Measurements from ENCODE around the gene TRIP12. TPM values are rescaled to one million over a fixed set of nuclear protein-coding genes. Genes with fewer than 3 reads are reported as not detected.

Gene TRIP12
- total RNA-seq, 2 donors from 2014 or later: 182 to 289 TPM

DNA sequence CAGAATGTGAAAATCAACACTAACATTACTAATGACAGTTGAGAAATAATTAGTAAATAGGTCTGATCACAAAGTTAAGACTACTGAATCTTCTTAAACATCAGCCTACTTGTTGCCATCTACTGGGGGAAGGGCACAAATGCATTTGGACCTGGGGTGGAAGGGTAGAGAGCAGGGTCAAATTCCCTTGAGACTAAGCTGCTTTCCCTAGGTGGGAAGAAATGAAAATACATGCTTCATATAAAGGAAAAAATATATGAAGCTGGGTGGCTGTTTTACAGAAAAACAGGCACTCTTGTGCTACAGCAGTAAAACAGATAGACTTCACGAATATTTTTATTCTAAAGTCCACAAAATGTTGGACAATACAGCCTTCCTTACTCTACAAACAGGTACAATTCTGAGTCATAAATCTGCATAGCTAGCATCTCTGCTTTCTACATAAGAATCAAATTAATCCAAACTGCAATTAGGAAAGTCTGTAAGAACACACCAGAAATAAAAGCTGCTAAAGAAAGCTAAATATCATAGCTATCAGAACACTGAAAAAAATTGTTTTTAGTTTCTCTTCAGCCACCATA, 10.9 kb downstream of the TRIP12 start:
- intact Hi-C loops (cut with DNase I): no loop called here
- TF ChIP-seq, protein P1, sequence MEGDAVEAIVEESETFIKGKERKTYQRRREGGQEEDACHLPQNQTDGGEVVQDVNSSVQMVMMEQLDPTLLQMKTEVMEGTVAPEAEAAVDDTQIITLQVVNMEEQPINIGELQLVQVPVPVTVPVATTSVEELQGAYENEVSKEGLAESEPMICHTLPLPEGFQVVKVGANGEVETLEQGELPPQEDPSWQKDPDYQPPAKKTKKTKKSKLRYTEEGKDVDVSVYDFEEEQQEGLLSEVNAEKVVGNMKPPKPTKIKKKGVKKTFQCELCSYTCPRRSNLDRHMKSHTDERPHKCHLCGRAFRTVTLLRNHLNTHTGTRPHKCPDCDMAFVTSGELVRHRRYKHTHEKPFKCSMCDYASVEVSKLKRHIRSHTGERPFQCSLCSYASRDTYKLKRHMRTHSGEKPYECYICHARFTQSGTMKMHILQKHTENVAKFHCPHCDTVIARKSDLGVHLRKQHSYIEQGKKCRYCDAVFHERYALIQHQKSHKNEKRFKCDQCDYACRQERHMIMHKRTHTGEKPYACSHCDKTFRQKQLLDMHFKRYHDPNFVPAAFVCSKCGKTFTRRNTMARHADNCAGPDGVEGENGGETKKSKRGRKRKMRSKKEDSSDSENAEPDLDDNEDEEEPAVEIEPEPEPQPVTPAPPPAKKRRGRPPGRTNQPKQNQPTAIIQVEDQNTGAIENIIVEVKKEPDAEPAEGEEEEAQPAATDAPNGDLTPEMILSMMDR (IDR thresholded peaks at IDR 0.05): peak in 1 of 4 experiments; percentile 8
- no peak for TF ChIP-seq POLR2AphosphoS5 (IDR thresholded peaks at IDR 0.05)
- Histone ChIP-seq H3K4me1 (replicated peaks) (no peaks in the 10 kb centered on the region), H3K4me3 (no peak overlapping the region), H3K9me3 (no peaks in the 10 kb centered on the region), H3K36me3 (no peaks in the 10 kb centered on the region), H3K27me3 (replicated peaks; ENCODE audit: insufficient read depth) (no peaks in the 10 kb centered on the region), H3K27ac (no peak overlapping the region)
- DNase-seq (ENCODE audit: low spot score): no peak
- 38% methylated on average over 1 of the region's 1 CpG for WGBS

DNA sequence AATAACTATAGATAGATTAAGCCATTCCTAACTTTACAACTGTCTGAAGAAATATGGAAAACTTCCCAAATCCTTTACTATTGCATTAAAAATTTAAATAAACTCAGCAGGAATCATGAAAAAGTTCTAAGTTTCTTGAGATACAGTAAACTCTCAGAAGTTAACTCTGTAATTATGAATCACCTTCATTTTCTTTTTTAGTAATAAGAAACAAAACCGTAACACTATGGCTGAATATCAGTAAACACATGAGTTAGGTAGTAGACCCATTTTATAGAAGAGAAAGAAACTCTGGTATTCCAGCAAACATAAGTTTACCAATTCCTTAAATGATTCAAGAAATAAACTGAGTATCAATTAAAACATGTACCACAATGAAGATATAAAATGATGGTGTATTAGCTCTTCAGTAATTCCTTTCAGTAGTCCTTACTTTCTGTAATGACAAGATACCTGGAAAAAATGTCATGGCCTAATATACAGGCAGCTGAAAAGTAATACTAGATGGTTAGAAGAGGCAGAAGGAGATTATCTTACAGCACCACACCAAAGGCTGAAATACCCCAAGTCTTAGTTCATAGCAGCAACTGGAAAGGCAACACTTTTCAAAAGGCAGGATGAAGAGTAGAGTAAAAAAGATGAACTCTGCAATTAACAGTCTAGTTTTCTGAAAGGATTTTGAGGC, 11.5 kb downstream of the TRIP12 start:
- WGBS: 94% methylated on average over 1 of the region's 1 CpG
- intact Hi-C loops (cut with DNase I): no loop called here
- no peaks in the 10 kb centered on the region for H3K27me3 ChIP-seq (replicated peaks; ENCODE audit: insufficient read depth)
- no peaks in the 10 kb centered on the region for H3K4me1 ChIP-seq (replicated peaks)
- H3K4me3 ChIP-seq: no peak overlapping the region
- H3K36me3 ChIP-seq: no peaks in the 10 kb centered on the region
- TF ChIP-seq, protein P1 (IDR thresholded peaks at IDR 0.05): no peak
- TF ChIP-seq POLR2AphosphoS5 (IDR thresholded peaks at IDR 0.05) (no peak), POLR2A (IDR thresholded peaks at IDR 0.05) (no peak)
- no peaks in the 10 kb centered on the region for H3K9me3 ChIP-seq
- no peak for DNase-seq (ENCODE audit: low spot score)
- H3K27ac ChIP-seq: no peak overlapping the region

DNA sequence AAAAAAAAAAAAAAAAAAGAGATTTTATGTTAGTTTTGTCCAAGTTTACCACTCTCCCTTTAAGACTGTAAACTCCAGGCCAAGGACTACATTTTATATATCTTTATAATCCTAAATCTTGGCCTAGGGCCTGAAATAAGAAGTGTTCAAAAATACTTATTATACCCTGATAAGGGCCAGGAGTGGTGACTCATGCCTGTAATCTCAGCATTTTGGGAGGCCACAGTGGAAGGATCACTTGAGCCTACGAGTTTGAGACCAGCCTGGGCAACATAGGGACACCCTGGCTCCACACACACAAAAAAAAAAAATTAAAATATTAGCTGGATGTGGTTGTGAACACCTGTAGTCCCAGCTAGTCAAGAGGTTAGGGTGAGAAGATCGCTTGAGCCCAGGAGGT, 12.7 kb downstream of the TRIP12 start:
- no peak for TF ChIP-seq POLR2AphosphoS5 (IDR thresholded peaks at IDR 0.05)
- no peak for TF ChIP-seq POLR2A (IDR thresholded peaks at IDR 0.05)
- TF ChIP-seq, protein P1 (IDR thresholded peaks at IDR 0.05): no peak
- 82% methylated on average over 2 of the region's 2 CpGs for WGBS
- DNase-seq (ENCODE audit: low spot score): no peak
- no peaks in the 10 kb centered on the region for H3K27me3 ChIP-seq (replicated peaks; ENCODE audit: insufficient read depth)
- no peaks in the 10 kb centered on the region for H3K4me1 ChIP-seq (replicated peaks)
- no peaks in the 10 kb centered on the region for H3K36me3 ChIP-seq
- H3K27ac ChIP-seq: no peak overlapping the region
- H3K9me3 ChIP-seq: no peaks in the 10 kb centered on the region
- intact Hi-C loops (cut with DNase I): no loop called here
- no peak overlapping the region for H3K4me3 ChIP-seq

DNA sequence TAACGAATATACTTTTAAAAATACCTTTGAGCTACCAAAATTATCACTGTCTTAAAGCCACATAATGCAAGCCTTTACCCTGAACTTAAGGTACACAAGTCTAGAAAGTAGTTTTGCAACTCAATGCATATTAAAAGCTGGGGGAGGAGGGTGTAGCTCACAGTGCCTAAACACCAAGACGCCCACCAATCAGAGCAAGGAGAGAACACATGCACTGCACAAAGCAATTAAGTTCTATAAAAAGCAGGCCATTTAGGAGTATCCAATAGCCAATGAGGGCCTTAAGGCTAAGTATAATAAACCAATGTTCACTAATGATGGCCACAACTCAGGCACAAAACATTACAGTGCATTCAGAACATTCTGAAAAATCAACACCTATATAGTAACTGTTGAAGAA, 16.2 kb downstream of the TRIP12 start:
- 83% methylated on average over 2 of the region's 2 CpGs for WGBS
- H3K27ac ChIP-seq: no peak overlapping the region
- no peaks in the 10 kb centered on the region for H3K9me3 ChIP-seq
- H3K36me3 ChIP-seq: no peaks in the 10 kb centered on the region
- no peaks in the 10 kb centered on the region for H3K27me3 ChIP-seq (replicated peaks; ENCODE audit: insufficient read depth)
- H3K4me1 ChIP-seq (replicated peaks): no peaks in the 10 kb centered on the region
- no peak for TF ChIP-seq POLR2AphosphoS5 (IDR thresholded peaks at IDR 0.05)
- TF ChIP-seq, protein P1 (IDR thresholded peaks at IDR 0.05): no peak
- no peak for TF ChIP-seq POLR2A (IDR thresholded peaks at IDR 0.05)
- intact Hi-C loops (cut with DNase I): no loop called here
- DNase-seq (ENCODE audit: low spot score): no peak
- H3K4me3 ChIP-seq: no peak overlapping the region

DNA sequence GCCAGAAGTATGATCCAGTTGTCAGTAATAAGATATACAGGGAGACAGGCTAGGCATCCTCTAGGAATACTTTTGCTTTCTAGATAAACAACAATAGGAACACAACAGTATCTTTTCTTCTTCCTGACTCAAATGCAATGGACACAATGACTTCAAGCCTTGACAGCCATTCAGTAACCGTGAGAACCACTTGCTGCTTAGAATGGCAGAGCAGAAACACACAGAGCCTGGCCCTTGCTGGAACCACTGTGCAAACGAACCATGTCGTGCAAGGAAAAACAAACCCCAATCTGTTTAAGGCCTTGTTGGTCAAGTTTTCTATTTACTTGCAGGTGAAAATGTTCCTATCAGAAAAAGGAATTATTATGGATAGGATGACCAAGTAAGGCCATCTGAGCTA, 18.8 kb downstream of the TRIP12 start:
- WGBS: 71% methylated on average over 3 of the region's 3 CpGs
- no peaks in the 10 kb centered on the region for H3K4me1 ChIP-seq (replicated peaks)
- H3K27ac ChIP-seq: no peak overlapping the region
- H3K27me3 ChIP-seq (replicated peaks; ENCODE audit: insufficient read depth): no peaks in the 10 kb centered on the region
- intact Hi-C loops (cut with DNase I): no loop called here
- H3K4me3 ChIP-seq: no peak overlapping the region
- DNase-seq (ENCODE audit: low spot score): no peak
- TF ChIP-seq, protein P1 (IDR thresholded peaks at IDR 0.05): no peak
- TF ChIP-seq POLR2A (IDR thresholded peaks at IDR 0.05) (no peak), POLR2AphosphoS5 (IDR thresholded peaks at IDR 0.05) (no peak)
- H3K36me3 ChIP-seq: no peaks in the 10 kb centered on the region
- H3K9me3 ChIP-seq: no peaks in the 10 kb centered on the region

Measured in prostate gland (tissue), 2 donors.